Stimulated activated naive CD4-positive, alpha-beta T cell (primary cell): ENCODE results near the gene STOML3.

Experiments
- DNase-seq, 6 experiments: peaks; one replicate each; lab custom pipeline; 2025; lab: John Stamatoyannopoulos, UW

The STOML3 gene

DNA sequence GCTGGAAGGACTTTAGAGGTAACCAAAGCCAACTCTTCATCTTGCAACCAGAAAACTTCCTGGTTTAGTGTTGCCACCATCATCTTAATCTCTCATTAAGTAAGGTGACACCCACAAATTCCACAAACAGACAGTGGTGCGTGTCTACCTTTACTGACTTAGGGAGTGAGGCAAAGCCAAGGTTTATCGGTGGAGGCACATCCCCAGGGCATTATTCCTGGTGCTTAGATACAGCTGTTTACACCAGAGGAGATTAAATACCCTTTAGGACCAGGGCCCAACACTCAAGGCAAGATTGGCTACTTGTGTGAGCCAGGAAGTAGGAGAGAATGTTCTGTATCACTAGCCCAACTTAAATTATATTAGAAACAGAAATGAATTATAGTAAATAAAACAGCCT, 9.5 kb downstream of the STOML3 start:
- DNase-seq = no peak

DNA sequence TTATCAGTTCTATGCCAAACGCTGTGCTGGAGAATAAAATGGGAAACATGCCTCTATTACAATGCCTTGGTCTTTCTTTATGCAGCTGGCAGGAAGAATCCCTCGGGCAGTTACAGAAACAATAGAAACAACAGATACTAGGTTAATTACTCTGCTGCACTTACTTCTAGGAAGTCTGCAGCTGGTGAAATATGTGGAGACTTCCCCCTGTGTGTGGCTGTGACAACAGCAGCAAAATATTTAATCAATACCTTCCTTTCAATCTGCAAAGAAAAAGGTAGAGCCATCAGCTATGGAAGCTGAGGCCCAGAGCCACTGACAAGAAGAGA, 9.9 kb downstream of the STOML3 start:
- DNase-seq = no peak

DNA sequence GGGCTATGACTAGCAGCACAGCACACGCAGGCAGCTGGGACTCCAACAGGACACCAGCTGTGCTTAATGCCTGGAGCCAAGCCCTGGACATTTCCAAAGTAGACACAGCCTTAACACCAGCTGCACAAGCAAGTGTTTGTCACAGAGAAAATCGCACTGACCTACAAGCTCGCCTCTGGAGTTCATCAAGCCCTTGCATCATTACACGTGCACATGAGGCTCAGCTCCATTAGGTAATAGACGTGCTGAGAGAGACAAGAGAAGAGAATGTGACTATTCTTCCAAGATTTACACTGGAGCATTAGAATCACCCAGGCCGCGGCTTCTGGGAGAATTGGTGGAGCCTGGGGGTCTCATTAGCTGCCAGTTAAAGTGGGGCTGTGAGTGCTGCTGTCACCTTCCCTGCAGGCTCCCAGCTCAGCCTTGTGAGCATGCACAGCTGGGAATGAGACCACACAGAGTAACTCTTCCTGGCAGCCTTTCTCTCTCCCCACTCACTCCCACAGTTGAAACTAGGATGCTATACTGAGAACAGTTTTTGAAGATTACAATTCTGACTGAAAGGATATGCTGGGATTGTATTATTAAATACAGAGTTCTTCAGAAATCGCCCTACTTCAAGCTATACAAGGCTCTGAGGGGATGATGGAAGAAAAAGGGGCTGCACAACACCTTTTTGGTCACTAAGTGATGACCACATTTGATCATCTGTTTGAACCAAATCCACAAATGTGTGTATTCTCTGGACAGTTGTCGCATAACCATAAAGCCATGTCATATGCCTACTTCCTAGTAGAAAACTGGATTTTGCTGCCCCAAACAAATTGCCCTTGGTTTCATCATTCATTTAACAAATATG, 10.5 kb downstream of the STOML3 start:
- no peak for DNase-seq

DNA sequence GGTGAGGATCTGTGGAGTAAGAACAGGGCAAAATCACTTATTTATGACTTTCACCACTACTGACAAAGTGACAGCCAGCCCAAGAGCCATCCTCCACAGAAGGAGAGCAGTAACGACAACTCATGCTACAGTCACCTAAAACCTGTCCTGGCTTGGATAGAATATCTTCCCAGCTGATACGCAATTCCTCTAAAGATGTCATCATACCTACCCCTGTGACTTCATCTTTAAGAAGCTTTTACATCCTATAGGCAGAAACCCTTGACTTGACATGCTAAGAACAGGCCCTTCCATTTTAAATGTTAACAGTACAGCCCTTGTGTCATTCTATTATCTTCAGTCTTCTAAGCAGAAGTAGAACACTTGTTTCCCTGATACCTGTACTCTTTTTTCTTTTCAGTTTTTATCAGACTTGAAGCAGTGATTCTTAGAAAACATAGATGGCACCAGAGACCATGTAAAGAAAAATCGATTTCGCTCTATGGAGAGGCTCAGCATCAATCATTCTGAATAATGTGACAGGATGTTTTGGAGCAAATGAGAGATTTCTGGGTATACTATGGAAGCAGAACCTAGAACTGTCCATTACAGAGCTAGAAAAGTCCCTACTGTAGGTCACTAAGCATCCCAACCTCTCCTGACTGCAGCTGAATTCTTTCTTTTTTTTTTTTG, 20.1 kb downstream of the STOML3 start:
- DNase-seq = no peak

DNA sequence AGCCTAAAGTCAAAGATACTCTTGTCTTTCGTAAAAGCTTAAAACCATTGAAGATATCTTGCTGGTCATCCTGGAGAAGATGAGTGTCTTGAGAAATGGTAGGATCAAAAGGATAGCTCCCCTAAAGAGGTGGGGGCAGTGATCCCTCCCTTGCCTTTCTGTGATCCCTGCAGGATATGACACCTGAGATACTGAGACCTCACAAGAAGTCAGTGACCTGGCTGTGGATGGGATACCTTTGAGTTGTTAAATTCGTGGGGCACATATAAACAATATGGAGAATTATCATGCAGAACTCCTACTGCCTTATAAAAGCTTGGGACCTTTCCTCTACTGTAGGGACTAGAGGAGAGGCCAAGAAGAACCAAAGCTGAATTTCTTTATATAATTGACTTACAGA, 21.4 kb downstream of the STOML3 start:
- no peak for DNase-seq

DNA sequence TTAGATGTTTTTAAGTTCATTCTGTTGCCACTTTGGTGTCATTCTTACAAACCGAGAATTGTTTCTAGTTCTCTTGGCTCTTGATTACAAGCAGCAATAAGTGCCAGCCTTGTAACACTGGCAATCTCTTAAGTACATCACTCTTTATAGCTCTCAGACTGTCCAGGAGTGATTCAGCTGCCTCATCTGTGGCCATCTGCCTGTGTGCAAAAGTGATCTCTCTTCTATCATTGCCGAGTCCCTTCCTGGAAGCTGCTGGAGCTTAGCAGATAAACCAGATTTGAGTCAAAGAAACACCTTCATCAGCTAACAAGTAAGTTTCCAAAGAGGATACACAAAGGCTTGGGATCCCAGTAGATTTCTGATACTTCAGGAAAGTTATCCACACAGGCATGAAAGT, 23.2 kb downstream of the STOML3 start:
- DNase-seq = no peak

DNA sequence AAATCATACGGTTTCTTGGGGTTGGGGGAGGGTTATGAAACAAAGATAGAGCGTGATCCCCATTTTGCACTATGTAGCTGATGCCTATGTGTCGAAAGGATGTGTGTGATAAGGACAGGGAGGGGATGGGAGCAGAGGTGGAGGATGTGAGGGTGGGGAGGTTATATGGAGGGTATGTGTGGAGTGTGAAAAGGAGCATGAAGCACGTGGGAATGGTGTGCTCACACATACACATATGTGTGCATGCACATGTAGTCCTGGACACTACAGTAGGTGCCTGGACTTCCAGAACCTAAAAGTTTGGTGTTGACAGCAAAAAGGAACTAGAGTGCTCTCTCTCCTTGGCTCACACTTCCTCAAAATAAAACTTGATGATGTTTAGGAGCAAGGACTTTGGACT, 25.4 kb downstream of the STOML3 start:
- no peak for DNase-seq

DNA sequence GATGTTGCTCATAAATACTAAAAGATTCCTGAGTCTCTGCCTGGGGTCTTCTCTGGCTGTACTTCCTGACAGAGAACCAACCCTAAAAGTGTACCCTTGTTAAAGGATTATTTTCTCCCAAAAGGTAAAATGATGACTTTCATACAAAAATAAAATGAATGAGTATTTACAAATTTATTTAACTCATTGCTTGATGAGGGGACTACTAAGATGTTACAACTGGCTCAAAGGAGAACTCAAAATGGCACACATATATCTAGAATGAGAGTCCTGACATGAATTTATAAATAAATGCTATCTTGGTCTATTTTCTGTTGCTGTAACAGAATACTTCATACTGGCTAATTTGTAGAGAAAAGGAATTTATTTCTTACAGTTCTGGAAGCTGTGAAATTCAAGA, 30.5 kb downstream of the STOML3 start:
- no peak for DNase-seq

DNA sequence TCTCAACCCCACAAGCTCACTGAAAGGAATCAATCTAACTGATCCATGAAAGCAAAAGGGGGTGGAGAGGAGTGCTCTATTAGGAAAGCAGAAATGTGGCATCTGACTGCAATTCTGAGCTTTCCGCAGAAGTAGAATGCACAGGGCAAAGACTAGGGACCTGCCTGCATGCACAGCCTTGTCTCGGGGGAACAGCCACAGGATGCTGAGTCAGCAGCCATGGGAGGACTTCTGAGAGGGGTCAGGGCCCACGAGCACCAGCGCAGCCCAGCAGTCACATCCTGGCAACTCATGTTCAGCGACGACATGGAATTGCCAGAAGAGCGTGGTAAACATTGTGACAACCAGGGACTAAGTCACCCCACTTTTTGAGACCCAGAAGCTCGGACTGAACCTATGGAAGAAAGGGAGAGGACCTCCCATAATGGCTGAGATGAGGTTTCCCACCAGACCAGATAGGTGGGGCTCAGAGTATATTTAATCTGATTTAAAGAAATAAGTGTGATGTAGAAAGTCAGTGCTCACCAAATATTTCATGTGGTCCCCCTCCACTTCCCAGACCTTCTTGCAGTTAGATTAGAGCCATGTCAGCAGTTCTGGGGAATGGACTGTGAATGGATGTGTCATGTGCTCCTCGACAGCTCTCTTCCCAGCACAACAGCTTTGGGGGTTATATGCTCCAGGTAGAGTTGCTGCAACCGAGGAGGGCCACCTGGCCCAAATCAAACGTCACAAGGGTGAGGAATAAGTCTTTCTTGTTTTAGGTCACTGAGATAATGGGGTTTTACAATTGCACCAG, 32.6 kb downstream of the STOML3 start:
- no peak for DNase-seq

DNA sequence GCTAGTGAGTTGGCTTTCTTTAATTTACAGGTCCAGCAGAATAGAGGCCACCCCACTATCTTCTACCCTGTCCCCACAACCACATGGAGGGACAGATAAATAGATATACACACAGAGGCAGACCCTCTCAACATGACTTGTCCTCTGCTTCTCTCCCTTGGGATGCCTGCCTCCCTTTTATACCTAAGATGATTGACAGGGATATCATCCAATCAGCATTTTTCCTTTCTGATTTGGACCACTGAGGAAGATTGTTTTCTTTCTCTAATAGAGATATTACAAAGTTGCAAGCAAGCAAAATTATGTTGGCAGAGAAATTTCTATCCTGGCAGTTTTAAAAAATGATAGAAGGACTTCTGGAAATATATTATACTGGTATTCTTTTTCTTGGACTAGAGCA, 35.8 kb downstream of the STOML3 start:
- no peak for DNase-seq

DNA sequence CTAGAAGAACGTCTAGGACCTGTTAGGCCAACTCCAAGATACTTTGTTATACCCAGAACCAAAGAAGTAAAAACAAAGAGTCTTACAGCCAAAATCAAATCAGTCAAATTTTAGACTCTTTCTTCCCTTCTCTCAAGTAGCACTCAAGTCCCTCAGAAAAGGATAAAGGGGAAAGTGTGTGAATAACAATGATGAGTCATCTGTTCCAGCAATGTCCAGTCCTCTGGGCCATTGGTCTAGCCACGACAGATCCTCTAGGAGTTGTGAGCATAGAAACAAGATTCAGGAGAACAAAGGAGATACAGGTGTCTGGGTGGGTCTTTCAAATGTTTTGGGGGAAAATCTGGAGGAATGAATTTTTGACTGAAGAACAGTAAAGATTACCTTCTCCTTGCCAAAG, 36.3 kb downstream of the STOML3 start:
- DNase-seq = no peak

DNA sequence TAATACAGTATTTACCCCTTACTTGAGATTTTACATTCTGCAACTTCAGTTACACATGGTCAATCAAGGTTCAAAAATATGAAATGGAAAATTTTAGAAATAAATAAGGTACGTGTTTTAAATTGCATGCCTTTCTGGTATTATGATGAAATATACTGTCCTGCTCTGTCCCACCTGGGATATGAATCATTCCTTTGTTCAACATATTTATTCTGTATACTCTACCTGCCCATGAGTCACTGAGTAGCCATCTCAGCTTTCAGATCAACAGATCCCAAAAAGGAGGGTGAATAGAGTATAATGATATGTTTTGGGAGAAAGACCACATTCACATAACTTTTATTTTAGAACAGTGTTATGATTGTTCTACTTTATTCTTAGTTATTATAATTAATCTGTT, 37.8 kb downstream of the STOML3 start:
- DNase-seq = no peak

DNA sequence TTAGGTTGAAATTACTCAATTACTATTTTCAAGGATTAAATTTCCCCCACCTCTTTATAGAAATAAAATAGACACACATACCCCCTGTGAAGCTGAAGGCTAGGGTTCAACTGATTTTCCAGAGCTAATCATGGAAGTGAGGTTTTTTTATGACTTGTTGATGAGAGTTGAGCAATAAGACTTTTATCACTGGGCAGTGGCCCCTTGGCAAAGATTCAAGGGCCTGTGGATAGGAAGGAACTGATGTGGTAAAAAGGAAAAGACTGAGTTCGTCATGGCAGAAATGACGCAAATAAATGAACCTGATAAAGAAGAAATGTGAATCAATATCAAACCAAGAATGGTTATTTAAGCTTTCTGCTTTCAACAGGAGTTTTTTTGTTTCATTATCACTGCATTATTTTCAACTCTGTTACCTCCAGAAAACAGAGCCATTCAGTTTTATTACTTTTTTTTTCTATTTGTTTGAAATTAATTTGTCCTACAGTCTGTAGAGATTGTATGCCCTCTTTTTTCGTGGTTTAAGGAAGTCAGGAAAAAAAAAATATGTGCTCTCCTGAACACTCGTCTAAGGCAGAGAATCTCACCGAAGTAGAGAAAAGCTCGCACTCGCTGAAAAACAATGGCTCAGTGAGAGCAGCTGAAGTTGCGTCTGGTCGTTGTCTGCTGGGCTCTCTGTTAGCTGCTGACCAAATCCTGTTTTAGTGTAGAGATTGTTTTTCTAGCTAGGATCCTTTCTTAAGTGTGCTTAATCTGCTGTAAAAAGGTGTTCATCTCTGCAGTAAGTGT, 38.9 kb downstream of the STOML3 start:
- DNase-seq = no peak

DNA sequence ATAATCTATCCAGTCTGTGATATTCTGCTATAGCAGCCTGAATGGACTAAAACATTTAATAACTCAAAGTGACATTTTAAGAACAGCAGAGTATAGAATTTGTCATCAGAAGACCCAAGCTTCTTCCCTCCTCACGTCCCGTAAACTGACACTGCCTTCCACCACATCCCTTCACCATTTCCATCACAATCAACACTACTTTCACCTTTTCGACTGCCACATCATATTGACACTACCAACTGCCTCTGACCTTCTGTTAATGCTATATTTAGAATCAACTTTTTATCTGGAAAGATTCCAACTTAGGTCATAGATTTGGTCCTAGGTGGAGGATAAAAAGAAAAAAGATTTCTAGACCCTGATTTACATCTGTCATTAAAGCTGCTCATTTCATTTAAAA, 39.6 kb downstream of the STOML3 start:
- no peak for DNase-seq

DNA sequence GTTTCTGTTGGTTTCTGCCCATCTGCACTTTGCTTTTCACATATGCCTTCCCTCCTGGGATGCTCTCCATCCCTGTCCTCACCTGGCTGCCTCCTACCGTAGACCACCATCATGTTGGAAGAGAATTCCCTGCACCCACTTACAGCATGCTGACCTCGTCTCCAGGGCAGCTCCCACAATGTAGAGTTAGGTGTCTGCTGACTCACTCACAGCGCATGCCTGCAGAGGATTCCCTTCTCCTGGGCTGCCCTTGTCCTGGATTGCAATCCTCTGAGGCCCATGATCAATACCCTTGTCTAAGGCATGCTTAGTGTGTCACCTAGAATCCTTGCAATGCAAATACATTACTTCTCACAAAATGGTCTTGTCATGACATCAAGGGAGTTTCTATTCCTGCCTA, 43.6 kb downstream of the STOML3 start:
- DNase-seq = no peak

DNA sequence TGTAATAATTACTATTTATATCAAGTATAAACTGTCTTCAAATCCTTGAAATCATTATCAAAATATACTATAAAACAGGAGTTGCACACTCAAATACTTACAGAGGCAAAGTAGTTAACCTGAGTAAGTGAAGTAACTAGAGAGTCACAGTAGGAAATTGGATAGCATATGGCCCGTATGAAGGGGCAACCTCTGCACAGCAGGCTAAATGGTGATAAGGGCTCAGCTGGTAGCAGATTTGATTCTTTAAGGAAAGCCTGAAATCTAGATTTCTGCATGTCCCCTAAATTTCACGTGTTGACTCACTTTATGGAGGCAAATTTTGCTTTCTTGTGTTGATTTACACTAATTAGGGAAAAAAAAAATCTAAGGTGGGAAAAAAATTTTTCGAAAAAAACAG, 46.4 kb downstream of the STOML3 start:
- DNase-seq = no peak

DNA sequence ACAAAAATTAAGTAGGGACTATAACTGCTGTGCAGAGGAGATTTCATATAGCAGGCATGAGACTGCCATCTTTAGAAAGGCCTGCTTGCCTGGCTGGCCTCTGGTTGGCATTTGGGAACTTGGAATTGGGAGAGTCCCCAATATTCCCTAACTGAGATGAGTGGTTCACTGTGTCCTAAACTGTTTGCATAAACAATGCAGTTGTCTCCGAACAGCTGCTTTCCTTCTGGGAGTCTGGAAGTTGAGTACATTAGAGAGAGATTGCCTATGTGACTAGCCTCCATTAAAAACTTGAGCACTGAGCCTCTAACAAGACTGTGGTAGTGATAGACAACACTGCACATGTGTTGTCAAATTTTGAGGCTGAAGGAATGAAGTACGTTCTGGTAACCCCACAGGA, 47.4 kb downstream of the STOML3 start:
- no peak for DNase-seq

DNA sequence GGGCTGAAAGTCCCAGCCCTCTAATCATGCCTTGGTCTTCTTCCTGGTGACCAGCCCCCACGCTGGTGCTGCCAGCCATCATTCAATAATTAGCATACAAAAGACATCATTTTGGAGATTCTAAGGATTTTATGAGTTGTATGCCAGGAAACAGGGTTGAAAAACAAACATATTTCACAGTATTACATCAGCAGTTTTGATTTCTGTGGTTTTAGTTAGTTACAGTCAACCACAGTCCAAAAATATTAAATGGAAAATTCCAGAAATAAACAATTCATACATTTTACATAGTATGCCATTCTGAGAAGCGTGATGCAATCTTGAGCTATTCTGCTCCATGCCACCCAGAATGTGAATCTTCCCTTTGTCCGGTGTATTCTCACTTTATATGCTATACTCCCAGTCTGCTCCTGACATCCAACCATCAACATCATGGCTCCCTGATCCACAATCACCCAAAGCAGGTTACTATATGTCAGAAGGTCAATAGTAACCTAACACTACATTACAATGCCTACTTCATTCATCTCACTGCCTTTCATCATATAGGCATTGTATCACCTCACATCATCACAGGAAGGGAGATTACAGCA, 49.2 kb downstream of the STOML3 start:
- DNase-seq = no peak

DNA sequence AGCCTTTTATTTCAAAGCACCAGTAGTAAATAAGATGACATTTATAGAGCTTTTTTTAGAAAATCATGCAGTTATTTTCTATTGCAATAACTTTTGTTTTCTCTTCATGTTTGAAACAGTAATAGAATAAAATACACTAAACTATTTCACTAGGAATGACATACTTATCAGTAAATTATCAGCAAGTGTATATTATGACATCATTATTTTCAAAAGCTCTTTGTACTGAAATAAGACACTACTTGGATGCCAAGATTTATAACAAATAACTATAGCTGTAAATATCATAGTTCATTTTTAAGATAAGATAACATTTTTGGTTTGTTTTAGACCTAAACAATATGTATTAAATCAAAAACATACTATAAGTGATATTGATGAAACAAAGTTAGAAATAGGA, 56.8 kb downstream of the STOML3 start:
- no peak for DNase-seq

DNA sequence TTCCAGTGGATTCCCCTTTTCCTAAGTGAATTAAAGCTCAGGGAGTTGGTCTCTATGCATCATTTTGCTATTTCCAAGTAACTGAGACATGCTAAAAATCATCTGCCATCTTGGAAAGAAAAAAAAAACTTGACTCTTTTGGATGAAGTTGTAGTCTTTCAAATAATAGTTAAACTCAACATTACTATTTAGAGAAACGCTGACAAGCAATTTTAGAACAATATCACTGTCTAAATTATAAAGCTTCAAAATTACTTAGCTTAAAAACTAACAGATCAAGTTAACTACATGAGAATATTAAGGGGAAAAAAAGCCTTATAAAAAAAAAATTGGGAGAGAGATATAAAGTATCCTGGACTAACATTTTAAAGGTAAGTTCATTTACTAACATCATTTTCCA, 68.5 kb downstream of the STOML3 start:
- no peak for DNase-seq

DNA sequence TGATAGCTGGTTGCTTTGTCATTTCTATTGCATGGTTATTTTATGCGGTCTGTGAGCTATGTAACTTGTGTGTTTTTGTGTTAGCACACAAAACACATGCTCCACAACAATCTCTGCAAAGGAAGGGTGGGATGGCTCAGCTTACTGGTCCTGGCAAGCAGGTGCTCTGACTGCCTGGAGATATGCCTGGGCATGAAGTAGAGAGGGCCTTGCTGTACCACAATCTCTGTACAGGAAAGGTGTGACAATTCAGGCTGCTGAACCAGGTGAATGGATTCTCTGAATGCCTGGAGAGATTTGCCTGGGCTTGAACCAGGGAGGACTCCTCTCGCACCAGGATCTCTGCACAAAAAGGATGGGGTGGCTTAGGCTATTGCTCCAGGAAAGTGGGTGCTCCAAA, 69.5 kb downstream of the STOML3 start:
- no peak for DNase-seq
